Testis (tissue), 2 donors: ENCODE data around the gene MPDU1.

ENCODE experiments used
- CTCF ChIP-seq, 3 experiments: fragments of 450-650 bp in 2 of 3; fragments of 200-600 bp in 1 of 3; sonication (generic) in 1 of 3; IDR thresholded peaks; one replicate each; pipeline ENCODE4 v1.5.1; 2016 to 2019; ENCODE audit warnings: antibody characterized with exemption in 3 of 3, mild to moderate bottlenecking in 2 of 3, moderate library complexity in 1 of 3
- POLR2A ChIP-seq: fragments of 450-650 bp; IDR thresholded peaks from one replicate; pipeline ENCODE4 v1.6.1; 2017; ENCODE audit warnings: antibody characterized with exemption, mild to moderate bottlenecking, moderate library complexity

- no peak for TF ChIP-seq CTCF (IDR thresholded peaks at IDR 0.05)
- no peak for TF ChIP-seq POLR2A
These were observed 38.7 kb upstream of the MPDU1 start for GRCh38 chr17:7544911-7545310.
